ACC112 (cell line): ENCODE measurements around the gene ATXN1.

Experiments used
- H2AFZ ChIP-seq: fragments of 200-600 bp; sonication (generic); one replicate; pipeline ENCODE4 v1.6.0; 2017; ENCODE audit warnings: antibody characterized with exemption, low read length; ENCODE audit not compliant: unreplicated experiment
- H3K27ac ChIP-seq: fragments of 200-600 bp; sonication (generic); 2 replicates; pipeline ENCODE4 v1.5.1; 2014; ENCODE audit warnings: low read depth, mild to moderate bottlenecking, antibody characterized with exemption, low read length, moderate library complexity
- H3K27me3 ChIP-seq: fragments of 200-600 bp; sonication (generic); 2 replicates; pipeline ENCODE4 v1.6.1; 2014; ENCODE audit warnings: mild to moderate bottlenecking, antibody characterized with exemption, low read length, moderate library complexity, mixed read lengths; ENCODE audit not compliant: insufficient read depth
- H3K36me3 ChIP-seq: fragments of 200-600 bp; sonication (generic); 2 replicates; pipeline ENCODE4 v1.6.1; 2016; ENCODE audit warnings: mild to moderate bottlenecking, antibody characterized with exemption, low read length, moderate library complexity, mixed read lengths; ENCODE audit not compliant: insufficient read depth
- H3K4me1 ChIP-seq: fragments of 200-600 bp; sonication (generic); one replicate; pipeline ENCODE4 v1.6.1; 2016; ENCODE audit warnings: low read length, mixed read lengths; ENCODE audit not compliant: insufficient read depth, unreplicated experiment, control insufficient read depth
- H3K4me3 ChIP-seq: fragments of 200-600 bp; sonication (generic); 2 replicates; pipeline ENCODE4 v1.5.1; 2014; ENCODE audit warnings: mild to moderate bottlenecking, low read depth, low read length
- H3K79me2 ChIP-seq: fragments of 200-600 bp; sonication (generic); one replicate; pipeline ENCODE4 v1.6.0; 2016; ENCODE audit warnings: low read length; ENCODE audit not compliant: control insufficient read depth, unreplicated experiment, insufficient read depth

The ATXN1 gene

GRCh38 chr6:16291739-16292138 is 469.5 kb downstream of the ATXN1 start:
- H3K27ac ChIP-seq = no peak overlapping the region
- no peak overlapping the region for H2AFZ ChIP-seq
- H3K4me3 ChIP-seq = no peak overlapping the region

DNA sequence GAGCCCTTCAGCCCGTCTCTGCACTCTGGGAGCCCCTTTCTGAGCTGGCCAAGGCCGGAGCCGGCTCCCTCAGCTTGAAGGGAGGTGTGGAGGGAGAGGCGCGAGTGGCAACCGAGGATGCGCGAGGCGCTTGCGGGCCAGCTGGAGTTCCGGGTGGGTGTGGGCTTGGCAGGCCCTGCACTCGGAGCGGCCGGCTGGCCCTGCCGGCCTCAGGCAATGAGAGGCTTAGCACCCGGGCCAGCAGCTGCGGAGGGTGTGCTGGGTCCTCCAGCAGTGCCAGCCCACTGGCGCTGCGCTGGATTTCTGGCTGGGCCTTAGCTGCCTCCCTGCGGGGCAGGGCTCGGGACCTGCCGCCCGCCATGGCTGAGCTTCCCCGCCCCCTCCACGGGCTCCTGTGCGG is 473.1 kb downstream of the ATXN1 start:
- Histone ChIP-seq H2AFZ (no peak overlapping the region), H3K36me3 (no peaks in the 10 kb centered on the region), H3K4me3 (no peak overlapping the region), H3K27ac (no peak overlapping the region), H3K4me1 (no peaks in the 10 kb centered on the region), H3K27me3 (no peaks in the 10 kb centered on the region), H3K79me2 (no peaks in the 10 kb centered on the region)

More at GRCh38 chr6:16291739-16292138, 469.5 kb downstream of the ATXN1 start:
- Histone ChIP-seq H3K4me1 (no peaks in the 10 kb centered on the region), H3K36me3 (no peaks in the 10 kb centered on the region), H3K79me2 (no peaks in the 10 kb centered on the region), H3K27me3 (no peaks in the 10 kb centered on the region)

DNA sequence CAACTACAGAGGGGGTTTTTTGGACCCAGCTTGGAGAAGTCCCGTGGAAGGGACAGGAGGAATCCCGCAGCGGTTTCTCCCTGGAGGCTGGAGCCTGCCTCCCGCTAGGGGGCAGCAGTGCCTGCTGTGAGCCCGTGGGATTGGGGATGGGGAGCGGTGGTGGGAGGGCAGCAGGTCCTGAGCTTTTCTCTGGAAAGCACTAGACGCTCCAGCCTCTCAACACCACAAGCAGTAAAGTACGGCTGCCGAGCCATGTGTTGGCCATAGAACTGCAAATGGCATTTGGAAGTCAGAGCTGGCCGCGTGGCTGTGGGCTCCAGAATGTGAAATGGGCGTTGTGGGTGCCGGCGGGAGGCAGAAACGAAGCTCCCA is 475.1 kb downstream of the ATXN1 start:
- Histone ChIP-seq H3K4me3 (no peak overlapping the region), H3K36me3 (no peaks in the 10 kb centered on the region)

DNA sequence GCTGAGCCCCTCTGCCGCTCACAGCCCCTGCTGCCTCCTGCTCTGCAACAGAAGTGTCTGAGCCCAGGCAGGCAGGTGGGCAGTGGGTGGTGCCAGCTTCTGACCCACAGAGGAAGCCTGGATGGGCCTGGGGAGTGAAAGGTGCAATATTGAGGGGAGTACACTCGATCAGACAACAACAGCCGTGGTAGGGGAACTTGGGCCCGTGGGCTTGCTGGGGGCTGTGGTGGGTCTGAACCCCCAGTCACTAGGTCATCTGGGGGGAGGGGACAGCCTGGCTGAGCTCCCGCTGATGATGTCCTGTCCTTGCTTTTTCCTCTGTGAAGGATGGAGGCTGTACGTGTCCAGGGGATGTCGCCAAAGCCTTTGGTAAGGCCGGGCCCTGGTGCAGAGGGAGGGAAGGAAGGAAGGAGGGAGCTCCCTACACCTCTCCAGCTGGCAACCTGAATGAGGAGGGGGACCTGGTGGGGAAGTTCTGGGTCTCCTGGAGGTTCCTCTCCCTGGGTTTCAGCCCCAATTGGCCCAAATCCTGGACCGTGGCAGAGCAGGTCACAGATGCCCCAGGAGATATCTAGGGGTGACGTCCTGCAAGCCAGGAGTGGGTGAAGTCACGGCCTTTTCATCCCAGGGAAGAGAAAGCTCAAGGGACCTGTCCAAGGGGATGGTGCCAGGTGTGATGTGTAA is 475.7 kb downstream of the ATXN1 start:
- no peaks in the 10 kb centered on the region for H3K79me2 ChIP-seq
- no peaks in the 10 kb centered on the region for H3K27me3 ChIP-seq
- H3K4me1 ChIP-seq = no peaks in the 10 kb centered on the region
- H3K36me3 ChIP-seq = no peaks in the 10 kb centered on the region
- no peak overlapping the region for H3K27ac ChIP-seq
- H2AFZ ChIP-seq = no peak overlapping the region
- no peak overlapping the region for H3K4me3 ChIP-seq

More for the DNA sequence above, 475.1 kb downstream of the ATXN1 start:
- Histone ChIP-seq H3K4me1 (no peaks in the 10 kb centered on the region), H3K27ac (no peak overlapping the region), H3K27me3 (no peaks in the 10 kb centered on the region), H3K79me2 (no peaks in the 10 kb centered on the region), H2AFZ (no peak overlapping the region)

DNA sequence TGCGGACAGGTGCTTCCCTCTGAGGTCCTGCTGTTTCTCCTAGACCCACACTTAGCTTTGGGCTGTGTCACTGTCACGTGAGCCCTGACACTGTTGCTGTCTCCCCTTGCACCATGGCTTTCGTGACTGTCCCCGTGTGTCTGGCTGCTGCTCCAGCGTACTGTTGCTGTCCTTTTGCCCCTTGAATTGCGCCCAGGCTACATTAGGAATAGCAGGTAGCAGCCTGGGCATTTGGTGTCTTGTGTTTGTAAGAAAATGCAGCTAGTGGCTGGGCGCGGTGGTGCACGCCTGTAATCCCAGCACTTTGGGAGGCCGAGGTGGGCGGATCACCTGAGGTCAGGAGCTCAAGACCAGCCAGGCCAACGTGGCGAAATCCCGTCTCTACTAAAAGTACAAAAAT is 476.8 kb downstream of the ATXN1 start:
- H2AFZ ChIP-seq = no peak overlapping the region
- H3K27ac ChIP-seq = no peak overlapping the region
- H3K36me3 ChIP-seq = no peaks in the 10 kb centered on the region
- no peaks in the 10 kb centered on the region for H3K27me3 ChIP-seq
- no peak overlapping the region for H3K4me3 ChIP-seq
- no peaks in the 10 kb centered on the region for H3K79me2 ChIP-seq
- H3K4me1 ChIP-seq = no peaks in the 10 kb centered on the region

DNA sequence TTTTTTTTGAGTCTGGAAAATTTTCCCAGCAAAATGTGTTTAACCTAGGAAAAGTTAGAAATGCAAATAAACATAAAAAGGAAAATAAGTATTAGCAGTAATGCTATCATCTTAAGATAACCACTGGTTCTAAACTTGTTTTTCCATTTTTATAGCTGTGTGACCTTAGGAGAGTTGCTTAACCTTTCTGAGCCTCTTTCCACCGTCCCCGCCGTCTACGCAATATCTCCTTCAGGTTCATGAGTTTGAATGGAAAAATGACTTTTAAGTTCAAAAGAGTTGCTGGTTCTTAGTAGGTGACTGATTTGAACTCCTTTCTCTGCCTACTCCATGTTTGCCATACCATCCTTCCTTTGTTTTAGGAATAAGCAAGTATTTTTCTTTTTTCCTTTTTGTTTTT is 478.9 kb downstream of the ATXN1 start:
- H3K79me2 ChIP-seq = no peaks in the 10 kb centered on the region

GRCh38 chr6:16279243-16279642 is 482.0 kb downstream of the ATXN1 start:
- Histone ChIP-seq H3K4me1 (peaks cover 8% of the 10 kb centered on the region), H3K4me3 (no peak overlapping the region), H3K27me3 (no peaks in the 10 kb centered on the region), H3K27ac (no peak overlapping the region), H3K36me3 (no peaks in the 10 kb centered on the region), H3K79me2 (no peaks in the 10 kb centered on the region), H2AFZ (no peak overlapping the region)

More for the DNA sequence above, 478.9 kb downstream of the ATXN1 start:
- H2AFZ ChIP-seq = no peak overlapping the region
- peaks cover 8% of the 10 kb centered on the region for H3K4me1 ChIP-seq
- H3K36me3 ChIP-seq = no peaks in the 10 kb centered on the region
- no peak overlapping the region for H3K27ac ChIP-seq
- H3K4me3 ChIP-seq = no peak overlapping the region
- H3K27me3 ChIP-seq = no peaks in the 10 kb centered on the region

GRCh38 chr6:16278750-16279149 is 482.5 kb downstream of the ATXN1 start:
- H3K36me3 ChIP-seq = no peaks in the 10 kb centered on the region
- H3K79me2 ChIP-seq = no peaks in the 10 kb centered on the region
- H3K4me3 ChIP-seq = no peak overlapping the region
- H2AFZ ChIP-seq = no peak overlapping the region
- no peaks in the 10 kb centered on the region for H3K27me3 ChIP-seq
- no peak overlapping the region for H3K27ac ChIP-seq
- peaks cover 8% of the 10 kb centered on the region for H3K4me1 ChIP-seq

DNA sequence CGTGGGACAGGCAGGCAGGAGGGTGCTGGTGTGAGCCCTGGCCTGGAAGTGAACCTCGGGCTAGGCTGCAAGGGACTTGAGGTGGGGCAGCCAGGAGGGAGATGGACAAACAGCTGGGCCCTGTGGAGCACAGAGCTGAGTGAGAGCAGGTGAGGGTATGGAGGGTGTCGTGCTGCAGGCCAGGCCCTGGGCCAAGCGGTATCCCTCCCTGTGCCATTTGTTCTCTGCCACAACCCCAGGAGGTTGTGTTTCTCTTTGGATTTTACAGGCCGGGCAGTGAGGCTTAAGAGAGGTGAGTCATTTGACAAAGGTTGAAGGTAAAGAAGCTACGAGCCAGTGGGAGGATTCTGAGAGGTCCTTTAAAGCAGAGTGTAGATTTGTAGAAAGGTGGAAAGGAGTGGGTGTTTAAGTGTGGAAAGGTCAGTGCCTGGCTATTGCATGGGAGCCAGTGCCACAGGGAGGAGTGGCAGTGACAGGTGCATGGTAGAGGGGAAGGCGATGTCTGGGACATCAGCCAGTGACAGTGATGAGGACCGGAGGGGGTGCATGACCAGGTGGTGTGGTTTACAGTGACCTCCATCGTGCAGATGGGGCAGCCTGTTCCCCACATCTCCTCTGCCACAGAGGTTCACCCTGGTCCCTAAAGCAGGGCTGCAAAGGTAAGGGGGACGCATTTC is 483.1 kb downstream of the ATXN1 start:
- no peak overlapping the region for H3K4me3 ChIP-seq

GRCh38 chr6:16277101-16277981 is 483.9 kb downstream of the ATXN1 start:
- Histone ChIP-seq H3K4me3 (peak overlapping the region; percentile 16; the same call in 1 of the 2 replicates), H3K36me3 (no peaks in the 10 kb centered on the region), H2AFZ (no peak overlapping the region), H3K27me3 (no peaks in the 10 kb centered on the region), H3K79me2 (no peaks in the 10 kb centered on the region), H3K27ac (peak overlapping the region; percentile 23; the same call in 1 of the 2 replicates), H3K4me1 (peaks cover 8% of the 10 kb centered on the region)

More for the DNA sequence above, 483.1 kb downstream of the ATXN1 start:
- H3K27ac ChIP-seq = no peak overlapping the region
- H3K79me2 ChIP-seq = no peaks in the 10 kb centered on the region
- no peaks in the 10 kb centered on the region for H3K27me3 ChIP-seq
- no peaks in the 10 kb centered on the region for H3K36me3 ChIP-seq
- no peak overlapping the region for H2AFZ ChIP-seq
- H3K4me1 ChIP-seq = peaks cover 8% of the 10 kb centered on the region
